HepG2 (cell line): ENCODE results near the gene NUBPL. TPM values are rescaled to one million over a fixed set of nuclear protein-coding genes. Genes with fewer than 3 reads are reported as not detected.
A peak's percentile ranks its signal among the peaks of the same experiment; 100 is the strongest.

Experiments
- ARHGAP35 ChIP-seq: sonication (generic); formaldehyde crosslinking; IDR thresholded peaks from 2 replicates; pipeline ENCODE4 v1.9.0; 2022; ENCODE audit warnings: mild to moderate bottlenecking, inconsistent platforms, moderate library complexity, missing genetic modification reagents, borderline replicate concordance
- ATF7-NPFF ChIP-seq: sonication (generic); formaldehyde crosslinking; IDR thresholded peaks from 2 replicates; pipeline ENCODE4 v1.8.1; 2023; ENCODE audit warnings: mild to moderate bottlenecking, low read depth, missing genetic modification reagents, moderate library complexity
- EP300 ChIP-seq, 3 experiments: sonication (generic) in 1 of 3; formaldehyde crosslinking in 1 of 3; IDR thresholded peaks; 2 replicates each; pipeline versions ENCODE4 v1.5.1 to v1.6.1; 2011 to 2020; ENCODE audit warnings: low read depth in 2 of 3, low read length in 2 of 3, borderline replicate concordance in 1 of 3, improper control_type of control experiment in 1 of 3, mild to moderate bottlenecking in 1 of 3, missing genetic modification reagents in 1 of 3, moderate library complexity in 1 of 3
- HNF4A ChIP-seq: sonication (generic); formaldehyde crosslinking; IDR thresholded peaks from 2 replicates; pipeline ENCODE4 v1.4.0; 2020; ENCODE audit warnings: missing genetic modification reagents
- POGZ ChIP-seq: sonication (generic); formaldehyde crosslinking; IDR thresholded peaks from 2 replicates; pipeline ENCODE4 v1.4.0; 2020; ENCODE audit warnings: mild to moderate bottlenecking, missing genetic modification reagents
- SOX6 ChIP-seq, 2 experiments: fragments of 450-650 bp in 1 of 2; sonication (generic) in 1 of 2; formaldehyde crosslinking in 1 of 2; IDR thresholded peaks; 2 replicates each; pipeline versions ENCODE4 v1.4.0 to v1.6.1; 2017 to 2020; ENCODE audit warnings: antibody characterized with exemption in 1 of 2, mild to moderate bottlenecking in 1 of 2, missing genetic modification reagents in 1 of 2
- TBX2 ChIP-seq: sonication (generic); formaldehyde crosslinking; IDR thresholded peaks from 2 replicates; pipeline ENCODE4 v1.5.0; 2020; ENCODE audit warnings: missing genetic modification reagents, mild to moderate bottlenecking, borderline replicate concordance
- ZNF552 ChIP-seq: sonication (generic); formaldehyde crosslinking; IDR thresholded peaks from 2 replicates; pipeline ENCODE4 v1.9.0; 2022; ENCODE audit warnings: missing genetic modification reagents, mild to moderate bottlenecking, borderline replicate concordance
- polyA plus RNA-seq, 8 experiments: library from polyadenylated mRNA; depleted of rRNA in 3 of 8; stranded (reverse) in 7 of 8; unstranded in 1 of 8; fragments of >200 nt; fragmentation: Illumina TruSeq in 4 of 8; extraction: Trizol in 4 of 8; gene quantifications; 2 replicates each; pipeline versions ENCODE4 v1.2.1 to v1.2.3, GENCODE V29; 2011 to 2016; ENCODE audit warnings: low read depth in 4 of 8, missing spikeins in 1 of 8, mixed read lengths in 1 of 8; ENCODE audit not compliant: insufficient read depth in 1 of 8
- total RNA-seq, 5 experiments: library from RNA; depleted of rRNA; stranded (reverse); fragments of >200 nt; fragmentation: Illumina TruSeq; extraction: Trizol; gene quantifications; 2 replicates each; pipeline ENCODE4 v1.2.3, GENCODE V29; 2016; ENCODE audit warnings: low read depth in 1 of 5
- TF ChIP-seq, protein P1 (sequence below): sonication (generic); formaldehyde crosslinking; IDR thresholded peaks from 2 replicates; pipeline ENCODE4 v1.9.0; 2021; ENCODE audit warnings: missing genetic modification reagents, borderline replicate concordance
- TF ChIP-seq, protein P2 (sequence below): IDR thresholded peaks from 2 replicates; pipeline ENCODE4 v1.6.1; 2012; ENCODE audit warnings: low read depth, low read length, improper control_type of control experiment

NUBPL gene
- total and polyA plus RNA-seq, 2 of the 13 experiments (the other 11 are each of a cell fraction or from before 2014, with no cell fraction given), result 21.3 to 44.1 TPM

DNA sequence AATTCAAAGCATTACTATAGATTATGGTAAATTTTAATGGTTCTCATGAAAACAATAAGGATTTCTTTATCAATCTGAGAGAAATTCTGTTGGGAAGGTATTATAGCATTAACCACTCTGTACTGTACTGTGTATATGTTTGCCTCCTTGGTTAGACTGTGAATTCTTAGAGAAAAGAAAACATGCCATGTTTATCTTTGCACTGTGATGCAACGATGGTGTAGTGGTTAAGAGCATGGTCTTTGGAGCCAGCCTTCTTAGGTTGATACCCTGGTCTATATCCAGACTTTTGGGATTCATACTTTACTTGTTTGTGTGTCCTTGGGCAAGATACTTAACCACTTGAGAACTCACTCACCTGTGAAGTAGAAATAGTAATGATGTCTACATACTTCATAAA lies 32.2 kb upstream of the NUBPL start (continued):
- TF ChIP-seq, protein P1, sequence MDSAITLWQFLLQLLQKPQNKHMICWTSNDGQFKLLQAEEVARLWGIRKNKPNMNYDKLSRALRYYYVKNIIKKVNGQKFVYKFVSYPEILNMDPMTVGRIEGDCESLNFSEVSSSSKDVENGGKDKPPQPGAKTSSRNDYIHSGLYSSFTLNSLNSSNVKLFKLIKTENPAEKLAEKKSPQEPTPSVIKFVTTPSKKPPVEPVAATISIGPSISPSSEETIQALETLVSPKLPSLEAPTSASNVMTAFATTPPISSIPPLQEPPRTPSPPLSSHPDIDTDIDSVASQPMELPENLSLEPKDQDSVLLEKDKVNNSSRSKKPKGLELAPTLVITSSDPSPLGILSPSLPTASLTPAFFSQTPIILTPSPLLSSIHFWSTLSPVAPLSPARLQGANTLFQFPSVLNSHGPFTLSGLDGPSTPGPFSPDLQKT, result no peak
- TF ChIP-seq, protein P2, sequence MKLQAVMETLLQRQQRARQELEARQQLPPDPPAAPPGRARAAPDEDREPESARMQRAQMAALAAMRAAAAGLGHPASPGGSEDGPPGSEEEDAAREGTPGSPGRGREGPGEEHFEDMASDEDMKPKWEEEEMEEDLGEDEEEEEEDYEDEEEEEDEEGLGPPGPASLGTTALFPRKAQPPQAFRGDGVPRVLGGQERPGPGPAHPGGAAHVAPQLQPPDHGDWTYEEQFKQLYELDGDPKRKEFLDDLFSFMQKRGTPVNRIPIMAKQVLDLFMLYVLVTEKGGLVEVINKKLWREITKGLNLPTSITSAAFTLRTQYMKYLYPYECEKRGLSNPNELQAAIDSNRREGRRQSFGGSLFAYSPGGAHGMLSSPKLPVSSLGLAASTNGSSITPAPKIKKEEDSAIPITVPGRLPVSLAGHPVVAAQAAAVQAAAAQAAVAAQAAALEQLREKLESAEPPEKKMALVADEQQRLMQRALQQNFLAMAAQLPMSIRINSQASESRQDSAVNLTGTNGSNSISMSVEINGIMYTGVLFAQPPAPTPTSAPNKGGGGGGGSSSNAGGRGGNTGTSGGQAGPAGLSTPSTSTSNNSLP, result peak; percentile 37; the same call in 1 of the 2 replicates
- TF ChIP-seq ARHGAP35 (CRISPR knock-in tag), result no peak
- TF ChIP-seq SOX6 (IDR thresholded peaks at IDR 0.05), result no peak
- TF ChIP-seq SOX6 (CRISPR knock-in tag; IDR thresholded peaks at IDR 0.05), result peak; percentile 29; the same call in 1 of the 2 replicates
- TF ChIP-seq EP300 (IDR thresholded peaks at IDR 0.05; ENCODE audit: low read depth in 2 of 2, low read length in 2 of 2), result peak in 1 of 2 experiments; percentile 67; a peak in 2 of 4 replicates
- no peak for TF ChIP-seq EP300 (CRISPR knock-in tag; IDR thresholded peaks at IDR 0.05; ENCODE audit: borderline replicate concordance)
- TF ChIP-seq ZNF552 (CRISPR knock-in tag), result no peak
- peak; percentile 38; the same call in 1 of the 2 replicates for TF ChIP-seq POGZ (CRISPR knock-in tag)
- no peak for TF ChIP-seq ATF7-NPFF (CRISPR knock-in tag)
- peak; percentile 81 for TF ChIP-seq HNF4A (CRISPR knock-in tag)
- no peak for TF ChIP-seq TBX2 (CRISPR knock-in tag)
